ENCODE data around the gene PCDHGC5. TPM values are rescaled to one million over a fixed set of nuclear protein-coding genes. Genes with fewer than 3 reads are reported as not detected.

The PCDHGC5 gene
- total and polyA plus RNA-seq, 2 donors (not counting 1 experiment from before 2014, with no cell fraction given): 0.10 to 0.67 TPM

- Histone ChIP-seq H2AFZ (ENCODE audit: insufficient read depth, low read depth, low read length, poor library complexity, severe bottlenecking) (no peak overlapping the region), H3K4me1 (ENCODE audit: control insufficient read depth in 2 of 2, insufficient read depth in 2 of 2, low read length in 2 of 2) (peaks cover 15 to 20% of the 10 kb centered on the region in 2 donors), H3K27me3 (replicated peaks in 1 of 4; ENCODE audit: control extremely low read depth in 1 of 4, control insufficient read depth in 3 of 4, insufficient read depth in 4 of 4, low read length in 3 of 4) (peaks cover 0 to 60% (median 37%) of the 10 kb centered on the region in 4 experiments), H3K27ac (ENCODE audit: low read length in 2 of 2) (no peak overlapping the region), H4K20me1 (ENCODE audit: control insufficient read depth, insufficient read depth, low read length, poor library complexity, severe bottlenecking) (no peaks in the 10 kb centered on the region), H3K4me2 (replicated peaks; ENCODE audit: low read depth, low read length, poor library complexity, severe bottlenecking) (no peak overlapping the region), H3K9ac (ENCODE audit: low read length) (no peak overlapping the region), H3K9me3 (ENCODE audit: control extremely low read depth in 1 of 3, control insufficient read depth in 2 of 3, insufficient read depth in 1 of 3, low read length in 2 of 3) (peaks cover 0 to 12% (median 0%) of the 10 kb centered on the region in 3 donors), H3K79me2 (ENCODE audit: control insufficient read depth, insufficient read depth, low read length) (no peaks in the 10 kb centered on the region), H3K36me3 (replicated peaks in 1 of 2; ENCODE audit: control extremely low read depth in 1 of 2, control insufficient read depth in 1 of 2, extremely low read depth in 1 of 2, insufficient read depth in 2 of 2, low read length in 1 of 2) (no peaks in the 10 kb centered on the region), H3K4me3 (ENCODE audit: control extremely low read depth in 1 of 5, extremely low read depth in 1 of 5, insufficient read depth in 1 of 5, low read depth in 2 of 5, low read length in 4 of 5) (no peak overlapping the region)
- Mint-ChIP-seq H3K9me3 (ENCODE audit: insufficient read depth) (no peaks in the 10 kb centered on the region), H3K27ac (no peak overlapping the region), H3K27me3 (peaks cover 71% of the 10 kb centered on the region), H3K4me3 (no peak overlapping the region), H3K4me1 (peaks cover 16% of the 10 kb centered on the region)
- ChIA-PET CTCF (interaction anchor here (1.1 to 3.0 kb wide), 2 partner anchors 9 to 53 kb away, joined by 3 to 10 read pairs; partner anchors contain the start of gene PCDHGA12), POLR2A (no interaction called here)
- 35% methylated on average over 2 of the region's 3 CpGs for WGBS (ENCODE audit: insufficient coverage)
- intact Hi-C loops (cut with micrococcal nuclease): no loop called here
- no peak for DNase-seq
- no peak for TF ChIP-seq EZH2 (IDR thresholded peaks at IDR 0.05; ENCODE audit: borderline replicate concordance, insufficient read depth, low read depth, low read length, poor library complexity, severe bottlenecking)
- no peak for TF ChIP-seq CTCF (IDR thresholded peaks at IDR 0.05)
- ATAC-seq (ENCODE audit: low read depth): no peak
Observed at GRCh38 chr5:141483902-141484301, 5.0 kb upstream of the PCDHGC5 start.

GRCh38 chr5:141484310-141484640 is 4.6 kb upstream of the PCDHGC5 start:
- peak overlapping the region; percentile 66 for H3K4me2 ChIP-seq (replicated peaks; ENCODE audit: low read depth, low read length, poor library complexity, severe bottlenecking)
- 17% methylated on average over 3 of the region's 4 CpGs for WGBS (ENCODE audit: insufficient coverage)
- TF ChIP-seq CTCF (IDR thresholded peaks at IDR 0.05) (no peak), EZH2 (IDR thresholded peaks at IDR 0.05; ENCODE audit: borderline replicate concordance, insufficient read depth, low read depth, low read length, poor library complexity, severe bottlenecking) (no peak)
- ChIA-PET POLR2A (no interaction called here), CTCF (interaction anchor here (0.9 to 3.0 kb wide), 5 partner anchors 8 to 53 kb away, joined by 3 to 10 read pairs (median 4); partner anchors contain the start of genes PCDHGA12 and PCDHGC3)
- Mint-ChIP-seq H3K4me3 (peak overlapping the region; percentile 40), H3K27me3 (peaks cover 74% of the 10 kb centered on the region), H3K27ac (no peak overlapping the region), H3K4me1 (peaks cover 16% of the 10 kb centered on the region), H3K9me3 (ENCODE audit: insufficient read depth) (no peaks in the 10 kb centered on the region)
- no peak overlapping the region for H3K27ac ChIP-seq (ENCODE audit: low read length in 2 of 2)
- H2AFZ ChIP-seq (ENCODE audit: insufficient read depth, low read depth, low read length, poor library complexity, severe bottlenecking): peak overlapping the region; percentile 60
- intact Hi-C loops (cut with micrococcal nuclease): no loop called here
- H3K9ac ChIP-seq (ENCODE audit: low read length): no peak overlapping the region
- peaks cover 0 to 58% (median 36%) of the 10 kb centered on the region in 4 experiments for H3K27me3 ChIP-seq (replicated peaks in 1 of 4; ENCODE audit: control extremely low read depth in 1 of 4, control insufficient read depth in 3 of 4, insufficient read depth in 4 of 4, low read length in 3 of 4)
- no peak for DNase-seq
- H3K4me1 ChIP-seq (ENCODE audit: control insufficient read depth in 2 of 2, insufficient read depth in 2 of 2, low read length in 2 of 2): peaks cover 15 to 20% of the 10 kb centered on the region in 2 donors
- H3K4me3 ChIP-seq (ENCODE audit: control extremely low read depth in 1 of 5, extremely low read depth in 1 of 5, insufficient read depth in 1 of 5, low read depth in 2 of 5, low read length in 4 of 5): peak overlapping the region in 1 of 5 experiments; percentile 39
- H3K36me3 ChIP-seq (replicated peaks in 1 of 2; ENCODE audit: control extremely low read depth in 1 of 2, control insufficient read depth in 1 of 2, extremely low read depth in 1 of 2, insufficient read depth in 2 of 2, low read length in 1 of 2): no peaks in the 10 kb centered on the region
- H3K9me3 ChIP-seq (ENCODE audit: control extremely low read depth in 1 of 3, control insufficient read depth in 2 of 3, insufficient read depth in 1 of 3, low read length in 2 of 3): peaks cover 0 to 12% (median 0%) of the 10 kb centered on the region in 3 donors
- H3K79me2 ChIP-seq (ENCODE audit: control insufficient read depth, insufficient read depth, low read length): no peaks in the 10 kb centered on the region
- H4K20me1 ChIP-seq (ENCODE audit: control insufficient read depth, insufficient read depth, low read length, poor library complexity, severe bottlenecking): no peaks in the 10 kb centered on the region
- ATAC-seq (ENCODE audit: low read depth): no peak
